WTC11 (cell line): ENCODE results near the gene ALG8. TPM values are rescaled to one million over a fixed set of nuclear protein-coding genes. Genes with fewer than 3 reads are reported as not detected.

ENCODE experiments used
- ATAC-seq: fragments of 200-7000 bp; cut with Tn5 transposase; 2 replicates; pipeline ENCODE4 v1.10.0; 2021; ENCODE audit warnings: mild to moderate bottlenecking, moderate library complexity
- CTCF ChIA-PET: fragments of 300-600 bp; sonication (Branson Sonifier 250); formaldehyde crosslinking; loops from one replicate; lab custom pipeline; 2021; ENCODE audit warnings: antibody characterized with exemption; lab: Charles Lee
- POLR2A ChIA-PET: fragments of 350-600 bp; sonication (Branson Sonifier 250); formaldehyde crosslinking; loops from one replicate; lab custom pipeline; 2021; ENCODE audit warnings: antibody characterized with exemption; lab: Charles Lee
- DNase-seq: peaks from one replicate; pipeline ENCODE4 v3.0.0; 2021; ENCODE audit warnings: low spot score
- H3K27ac Mint-ChIP-seq: 2 replicates; pipeline ENCODE4 v1.8.0; 2021; ENCODE audit warnings: mixed read lengths
- H3K27me3 Mint-ChIP-seq: 2 replicates; pipeline ENCODE4 v1.8.0; 2021; ENCODE audit warnings: low read depth, mild to moderate bottlenecking, moderate library complexity, mixed read lengths
- H3K36me3 Mint-ChIP-seq: 2 replicates; pipeline ENCODE4 v1.8.0; 2021; ENCODE audit warnings: mixed read lengths
- H3K4me1 Mint-ChIP-seq: 2 replicates; pipeline ENCODE4 v1.8.0; 2022; ENCODE audit warnings: mixed read lengths
- H3K4me3 Mint-ChIP-seq: 2 replicates; pipeline ENCODE4 v1.8.0; 2021; ENCODE audit warnings: mild to moderate bottlenecking, moderate library complexity, mixed read lengths
- H3K9me3 Mint-ChIP-seq: 2 replicates; pipeline ENCODE4 v1.8.0; 2021; ENCODE audit warnings: mixed read lengths
- ATF1 ChIP-seq: sonication (generic); formaldehyde crosslinking; IDR thresholded peaks from 2 replicates; pipeline ENCODE4 v1.8.1; 2023; ENCODE audit warnings: mild to moderate bottlenecking, moderate library complexity, missing genetic modification reagents
- CBFB ChIP-seq: sonication (generic); formaldehyde crosslinking; IDR thresholded peaks from 2 replicates; pipeline ENCODE4 v1.8.1; 2022; ENCODE audit warnings: mild to moderate bottlenecking, low read depth, missing genetic modification reagents
- CREB1 ChIP-seq: sonication (generic); formaldehyde crosslinking; IDR thresholded peaks from 2 replicates; pipeline ENCODE4 v1.8.0; 2023; ENCODE audit warnings: mild to moderate bottlenecking, missing genetic modification reagents
- CREM ChIP-seq: sonication (generic); formaldehyde crosslinking; IDR thresholded peaks from 2 replicates; pipeline ENCODE4 v1.8.1; 2022; ENCODE audit warnings: mild to moderate bottlenecking, missing genetic modification reagents, moderate library complexity
- E2F1 ChIP-seq: sonication (generic); formaldehyde crosslinking; IDR thresholded peaks from 2 replicates; pipeline ENCODE4 v1.8.0; 2022; ENCODE audit warnings: mild to moderate bottlenecking, missing genetic modification reagents
- ELF4 ChIP-seq: sonication (generic); formaldehyde crosslinking; IDR thresholded peaks from 2 replicates; pipeline ENCODE4 v1.8.1; 2022; ENCODE audit warnings: low read depth, mild to moderate bottlenecking, moderate library complexity, missing genetic modification reagents
- ETV6 ChIP-seq: sonication (generic); formaldehyde crosslinking; IDR thresholded peaks from 2 replicates; pipeline ENCODE4 v1.8.1; 2022; ENCODE audit warnings: mild to moderate bottlenecking, missing genetic modification reagents
- FOXP1 ChIP-seq: sonication (generic); formaldehyde crosslinking; IDR thresholded peaks from 2 replicates; pipeline ENCODE4 v1.8.0; 2022; ENCODE audit warnings: missing genetic modification reagents, mild to moderate bottlenecking, moderate library complexity, borderline replicate concordance
- GABPB1 ChIP-seq: sonication (generic); formaldehyde crosslinking; IDR thresholded peaks from 2 replicates; pipeline ENCODE4 v1.8.1; 2023; ENCODE audit warnings: mild to moderate bottlenecking, missing genetic modification reagents
- JAZF1 ChIP-seq: fragments of 250-450 bp; sonication (Bioruptor Pico); IDR thresholded peaks from 2 replicates; pipeline ENCODE4 v1.9.0; 2021; ENCODE audit warnings: moderate library complexity, mild to moderate bottlenecking, inconsistent platforms
- KAT7 ChIP-seq: sonication (generic); formaldehyde crosslinking; IDR thresholded peaks from 2 replicates; pipeline ENCODE4 v1.8.1; 2023; ENCODE audit warnings: missing genetic modification reagents, mild to moderate bottlenecking, borderline replicate concordance
- MXD4 ChIP-seq: fragments of 250-450 bp; sonication (Bioruptor Pico); IDR thresholded peaks from 2 replicates; pipeline ENCODE4 v1.8.0; 2021; ENCODE audit warnings: mild to moderate bottlenecking, moderate library complexity, borderline replicate concordance
- NFYB ChIP-seq: sonication (generic); formaldehyde crosslinking; conservative IDR thresholded peaks from 2 replicates; pipeline ENCODE4 v1.8.0; 2022; ENCODE audit warnings: low read depth, missing genetic modification reagents
- NR1H2 ChIP-seq: sonication (generic); formaldehyde crosslinking; IDR thresholded peaks from 2 replicates; pipeline ENCODE4 v1.9.0; 2021; ENCODE audit warnings: mild to moderate bottlenecking, moderate library complexity, missing genetic modification reagents
- NR2C2 ChIP-seq: sonication (generic); formaldehyde crosslinking; IDR thresholded peaks from 2 replicates; pipeline ENCODE4 v1.8.0; 2022; ENCODE audit warnings: mild to moderate bottlenecking, missing genetic modification reagents
- NR3C1 ChIP-seq: sonication (generic); formaldehyde crosslinking; conservative IDR thresholded peaks from 2 replicates; pipeline ENCODE4 v1.8.1; 2023; ENCODE audit warnings: low read depth, mild to moderate bottlenecking, missing genetic modification reagents
- RORB ChIP-seq: fragments of 250-450 bp; sonication (Bioruptor Pico); IDR thresholded peaks from 2 replicates; pipeline ENCODE4 v1.9.0; 2021; ENCODE audit warnings: mild to moderate bottlenecking
- SMAD3 ChIP-seq: sonication (generic); formaldehyde crosslinking; IDR thresholded peaks from 2 replicates; pipeline ENCODE4 v1.8.0; 2022; ENCODE audit warnings: missing genetic modification reagents, mild to moderate bottlenecking, borderline replicate concordance
- SOX15 ChIP-seq: fragments of 250-450 bp; sonication (Bioruptor Pico); IDR thresholded peaks from 2 replicates; pipeline ENCODE4 v1.9.0; 2021; ENCODE audit warnings: mild to moderate bottlenecking
- TEAD1 ChIP-seq: sonication (generic); formaldehyde crosslinking; IDR thresholded peaks from 2 replicates; pipeline ENCODE4 v1.8.0; 2022; ENCODE audit warnings: mild to moderate bottlenecking, missing genetic modification reagents
- TEAD4 ChIP-seq: sonication (generic); formaldehyde crosslinking; IDR thresholded peaks from 2 replicates; pipeline ENCODE4 v1.8.0; 2022; ENCODE audit warnings: mild to moderate bottlenecking, missing genetic modification reagents
- USF1 ChIP-seq: sonication (generic); formaldehyde crosslinking; IDR thresholded peaks from 2 replicates; pipeline ENCODE4 v1.8.0; 2022; ENCODE audit warnings: mild to moderate bottlenecking, missing genetic modification reagents
- USF2 ChIP-seq: sonication (generic); formaldehyde crosslinking; IDR thresholded peaks from 2 replicates; pipeline ENCODE4 v1.8.1; 2023; ENCODE audit warnings: mild to moderate bottlenecking, missing genetic modification reagents, moderate library complexity
- ZNF263 ChIP-seq: sonication (generic); formaldehyde crosslinking; IDR thresholded peaks from 2 replicates; pipeline ENCODE4 v1.8.1; 2022; ENCODE audit warnings: low read depth, mild to moderate bottlenecking, moderate library complexity, missing genetic modification reagents
- total RNA-seq: library from RNA; stranded (reverse); gene quantifications from 3 replicates; pipeline ENCODE4 v1.2.3, GENCODE V29; 2021
- TF ChIP-seq, protein P1 (sequence below): sonication (generic); formaldehyde crosslinking; IDR thresholded peaks from 2 replicates; pipeline ENCODE4 v1.8.0; 2022; ENCODE audit warnings: missing genetic modification reagents
- TF ChIP-seq, protein P2 (sequence below): sonication (generic); formaldehyde crosslinking; IDR thresholded peaks from 2 replicates; pipeline ENCODE4 v1.8.1; 2023; ENCODE audit warnings: mild to moderate bottlenecking, missing genetic modification reagents
- TF ChIP-seq, protein P3 (sequence below): sonication (generic); formaldehyde crosslinking; IDR thresholded peaks from 2 replicates; pipeline ENCODE4 v1.8.1; 2022; ENCODE audit warnings: low read depth, mild to moderate bottlenecking, moderate library complexity, missing genetic modification reagents, borderline replicate concordance

Gene ALG8
- total RNA-seq, 1 experiment from 2014 or later, result 63.8 TPM

DNA sequence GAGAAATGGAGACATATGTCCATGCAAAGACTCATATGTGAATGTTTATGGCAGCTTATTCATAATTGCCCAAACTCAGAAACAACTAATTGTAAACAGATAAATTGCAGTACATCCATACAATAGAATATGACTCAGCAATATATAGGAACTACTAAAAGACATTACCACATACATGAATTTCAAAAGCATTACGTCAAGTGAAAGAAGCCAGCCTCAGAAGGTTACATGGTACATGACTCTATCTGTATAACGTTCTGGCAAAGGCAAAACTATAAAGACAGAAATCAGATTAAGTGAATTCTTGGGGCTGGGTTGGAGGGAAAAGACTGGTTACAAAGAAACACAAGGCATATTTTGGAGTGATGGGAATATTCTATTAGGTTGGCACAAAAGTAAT, 41.8 kb upstream of the ALG8 start (continued):
- no peak for TF ChIP-seq USF1
- no peak for TF ChIP-seq CBFB (CRISPR knock-in tag)
- TF ChIP-seq TEAD4 (CRISPR knock-in tag), result no peak
- TF ChIP-seq SOX15 (CRISPR knock-in tag), result no peak
- TF ChIP-seq TEAD1 (CRISPR knock-in tag), result no peak
- no peak for TF ChIP-seq FOXP1 (CRISPR knock-in tag)
- TF ChIP-seq, protein P1, sequence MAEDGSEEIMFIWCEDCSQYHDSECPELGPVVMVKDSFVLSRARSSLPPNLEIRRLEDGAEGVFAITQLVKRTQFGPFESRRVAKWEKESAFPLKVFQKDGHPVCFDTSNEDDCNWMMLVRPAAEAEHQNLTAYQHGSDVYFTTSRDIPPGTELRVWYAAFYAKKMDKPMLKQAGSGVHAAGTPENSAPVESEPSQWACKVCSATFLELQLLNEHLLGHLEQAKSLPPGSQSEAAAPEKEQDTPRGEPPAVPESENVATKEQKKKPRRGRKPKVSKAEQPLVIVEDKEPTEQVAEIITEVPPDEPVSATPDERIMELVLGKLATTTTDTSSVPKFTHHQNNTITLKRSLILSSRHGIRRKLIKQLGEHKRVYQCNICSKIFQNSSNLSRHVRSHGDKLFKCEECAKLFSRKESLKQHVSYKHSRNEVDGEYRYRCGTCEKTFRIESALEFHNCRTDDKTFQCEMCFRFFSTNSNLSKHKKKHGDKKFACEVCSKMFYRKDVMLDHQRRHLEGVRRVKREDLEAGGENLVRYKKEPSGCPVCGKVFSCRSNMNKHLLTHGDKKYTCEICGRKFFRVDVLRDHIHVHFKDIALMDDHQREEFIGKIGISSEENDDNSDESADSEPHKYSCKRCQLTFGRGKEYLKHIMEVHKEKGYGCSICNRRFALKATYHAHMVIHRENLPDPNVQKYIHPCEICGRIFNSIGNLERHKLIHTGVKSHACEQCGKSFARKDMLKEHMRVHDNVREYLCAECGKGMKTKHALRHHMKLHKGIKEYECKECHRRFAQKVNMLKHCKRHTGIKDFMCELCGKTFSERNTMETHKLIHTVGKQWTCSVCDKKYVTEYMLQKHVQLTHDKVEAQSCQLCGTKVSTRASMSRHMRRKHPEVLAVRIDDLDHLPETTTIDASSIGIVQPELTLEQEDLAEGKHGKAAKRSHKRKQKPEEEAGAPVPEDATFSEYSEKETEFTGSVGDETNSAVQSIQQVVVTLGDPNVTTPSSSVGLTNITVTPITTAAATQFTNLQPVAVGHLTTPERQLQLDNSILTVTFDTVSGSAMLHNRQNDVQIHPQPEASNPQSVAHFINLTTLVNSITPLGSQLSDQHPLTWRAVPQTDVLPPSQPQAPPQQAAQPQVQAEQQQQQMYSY (CRISPR knock-in tag), result no peak
- TF ChIP-seq, protein P2, sequence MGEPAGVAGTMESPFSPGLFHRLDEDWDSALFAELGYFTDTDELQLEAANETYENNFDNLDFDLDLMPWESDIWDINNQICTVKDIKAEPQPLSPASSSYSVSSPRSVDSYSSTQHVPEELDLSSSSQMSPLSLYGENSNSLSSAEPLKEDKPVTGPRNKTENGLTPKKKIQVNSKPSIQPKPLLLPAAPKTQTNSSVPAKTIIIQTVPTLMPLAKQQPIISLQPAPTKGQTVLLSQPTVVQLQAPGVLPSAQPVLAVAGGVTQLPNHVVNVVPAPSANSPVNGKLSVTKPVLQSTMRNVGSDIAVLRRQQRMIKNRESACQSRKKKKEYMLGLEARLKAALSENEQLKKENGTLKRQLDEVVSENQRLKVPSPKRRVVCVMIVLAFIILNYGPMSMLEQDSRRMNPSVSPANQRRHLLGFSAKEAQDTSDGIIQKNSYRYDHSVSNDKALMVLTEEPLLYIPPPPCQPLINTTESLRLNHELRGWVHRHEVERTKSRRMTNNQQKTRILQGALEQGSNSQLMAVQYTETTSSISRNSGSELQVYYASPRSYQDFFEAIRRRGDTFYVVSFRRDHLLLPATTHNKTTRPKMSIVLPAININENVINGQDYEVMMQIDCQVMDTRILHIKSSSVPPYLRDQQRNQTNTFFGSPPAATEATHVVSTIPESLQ, result no peak
- TF ChIP-seq, protein P3, sequence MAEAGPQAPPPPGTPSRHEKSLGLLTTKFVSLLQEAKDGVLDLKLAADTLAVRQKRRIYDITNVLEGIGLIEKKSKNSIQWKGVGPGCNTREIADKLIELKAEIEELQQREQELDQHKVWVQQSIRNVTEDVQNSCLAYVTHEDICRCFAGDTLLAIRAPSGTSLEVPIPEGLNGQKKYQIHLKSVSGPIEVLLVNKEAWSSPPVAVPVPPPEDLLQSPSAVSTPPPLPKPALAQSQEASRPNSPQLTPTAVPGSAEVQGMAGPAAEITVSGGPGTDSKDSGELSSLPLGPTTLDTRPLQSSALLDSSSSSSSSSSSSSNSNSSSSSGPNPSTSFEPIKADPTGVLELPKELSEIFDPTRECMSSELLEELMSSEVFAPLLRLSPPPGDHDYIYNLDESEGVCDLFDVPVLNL (CRISPR knock-in tag), result no peak
- TF ChIP-seq ETV6 (CRISPR knock-in tag), result no peak
- no peak for TF ChIP-seq GABPB1 (CRISPR knock-in tag)
- TF ChIP-seq, all 79 proteins: peak for 0

DNA sequence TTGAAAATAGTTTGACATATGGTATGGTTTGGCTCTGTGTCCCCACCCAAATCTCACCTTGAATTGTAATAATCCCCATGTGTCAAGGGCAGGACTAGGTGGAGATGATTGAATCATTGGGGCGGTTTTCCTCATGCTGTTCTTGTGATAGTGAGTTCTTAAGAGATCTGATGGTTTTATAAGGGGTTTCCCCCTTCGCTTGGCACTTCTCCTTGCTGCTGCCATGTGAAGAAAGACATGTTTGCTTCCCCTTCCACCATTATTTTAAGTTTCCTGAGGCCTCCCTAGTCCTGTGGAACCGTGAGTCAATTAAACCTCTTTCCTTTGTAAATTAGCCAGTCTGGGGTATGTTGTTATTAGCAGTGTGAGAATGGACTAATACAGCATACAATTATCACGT, 41.3 kb upstream of the ALG8 start:
- no peak for ATAC-seq
- H3K4me1 Mint-ChIP-seq, result 0 out of 2 replicates have a peak, but pooled peaks cover 3% of the 10 kb centered on the region
- TF ChIP-seq E2F1 (no peak), USF2 (CRISPR knock-in tag) (no peak), ATF1 (CRISPR knock-in tag) (no peak), CREB1 (CRISPR knock-in tag) (no peak), SMAD3 (no peak), CREM (CRISPR knock-in tag) (no peak), ZNF263 (CRISPR knock-in tag) (no peak), NR3C1 (no peak), NR1H2 (CRISPR knock-in tag) (no peak), MXD4 (CRISPR knock-in tag) (no peak), JAZF1 (no peak), ELF4 (CRISPR knock-in tag) (no peak), NR2C2 (CRISPR knock-in tag) (no peak), KAT7 (CRISPR knock-in tag) (no peak), RORB (CRISPR knock-in tag) (no peak), NFYB (CRISPR knock-in tag) (no peak)
- TF ChIP-seq, all 79 proteins: peak for 0
- ChIA-PET CTCF (no interaction called here), POLR2A (no interaction called here)
- Mint-ChIP-seq H3K36me3 (no peaks in the 10 kb centered on the region; the same call in 1 of the 2 replicates), H3K27ac (no peak overlapping the region), H3K4me3 (no peak overlapping the region), H3K27me3 (no peaks in the 10 kb centered on the region), H3K9me3 (peaks cover 5% of the 10 kb centered on the region)
- no peak for DNase-seq
